Mammary epithelial cell (primary cell): ENCODE data around the gene SRR.

Experiments used
- EZH2 ChIP-seq: IDR thresholded peaks from 2 replicates; pipeline ENCODE4 v1.6.1; 2012; ENCODE audit warnings: low read length, inconsistent platforms, borderline replicate concordance
- TF ChIP-seq, protein P1 (sequence below), 2 donors: IDR thresholded peaks in 1 of 2; conservative IDR thresholded peaks in 1 of 2; 2 replicates each; pipeline ENCODE4 v1.5.1; 2011 to 2012; ENCODE audit warnings: inconsistent platforms in 2 of 2, low read length in 2 of 2, mild to moderate bottlenecking in 2 of 2, control low read depth in 1 of 2, low read depth in 1 of 2; ENCODE audit not compliant: insufficient read depth in 1 of 2; ENCODE audit errors: extremely low read depth in 1 of 2

DNA sequence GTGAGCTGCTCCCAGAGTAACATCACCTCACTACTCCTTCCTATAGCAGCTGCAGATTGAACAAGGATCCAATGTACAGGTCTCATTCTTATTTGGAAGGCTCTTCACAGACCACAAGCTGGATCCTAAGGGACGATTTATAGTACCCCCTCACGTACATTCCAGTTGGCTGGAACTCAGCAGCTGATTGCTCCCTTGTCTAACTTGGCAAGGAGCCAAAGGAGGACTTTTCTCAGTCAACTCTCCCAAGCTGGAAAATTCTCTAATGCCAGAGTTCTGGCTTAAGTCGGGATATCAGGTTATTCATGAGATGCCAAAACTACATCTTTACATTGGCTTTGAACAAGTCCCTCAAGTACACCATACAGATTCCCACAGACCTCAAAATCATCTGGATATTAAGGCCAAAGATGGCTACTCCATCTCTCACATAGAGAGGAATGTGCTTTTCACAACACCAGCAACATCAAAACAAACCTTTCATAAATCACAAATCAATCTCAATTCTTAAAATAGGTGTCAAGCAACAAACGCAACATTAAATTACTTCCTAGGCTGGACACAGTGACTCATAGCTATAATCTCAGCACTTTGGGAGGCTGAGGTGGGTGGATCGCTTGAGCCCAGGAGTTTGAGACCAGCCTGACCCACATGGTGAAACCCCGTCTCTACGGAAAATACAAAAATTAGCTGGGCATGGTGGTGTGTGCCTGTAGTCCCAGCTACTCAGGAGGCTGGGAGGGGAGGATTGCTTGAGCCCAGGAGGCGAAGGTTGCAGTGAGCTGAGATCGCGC lies 39.5 kb upstream of the SRR start:
- TF ChIP-seq, protein P1, sequence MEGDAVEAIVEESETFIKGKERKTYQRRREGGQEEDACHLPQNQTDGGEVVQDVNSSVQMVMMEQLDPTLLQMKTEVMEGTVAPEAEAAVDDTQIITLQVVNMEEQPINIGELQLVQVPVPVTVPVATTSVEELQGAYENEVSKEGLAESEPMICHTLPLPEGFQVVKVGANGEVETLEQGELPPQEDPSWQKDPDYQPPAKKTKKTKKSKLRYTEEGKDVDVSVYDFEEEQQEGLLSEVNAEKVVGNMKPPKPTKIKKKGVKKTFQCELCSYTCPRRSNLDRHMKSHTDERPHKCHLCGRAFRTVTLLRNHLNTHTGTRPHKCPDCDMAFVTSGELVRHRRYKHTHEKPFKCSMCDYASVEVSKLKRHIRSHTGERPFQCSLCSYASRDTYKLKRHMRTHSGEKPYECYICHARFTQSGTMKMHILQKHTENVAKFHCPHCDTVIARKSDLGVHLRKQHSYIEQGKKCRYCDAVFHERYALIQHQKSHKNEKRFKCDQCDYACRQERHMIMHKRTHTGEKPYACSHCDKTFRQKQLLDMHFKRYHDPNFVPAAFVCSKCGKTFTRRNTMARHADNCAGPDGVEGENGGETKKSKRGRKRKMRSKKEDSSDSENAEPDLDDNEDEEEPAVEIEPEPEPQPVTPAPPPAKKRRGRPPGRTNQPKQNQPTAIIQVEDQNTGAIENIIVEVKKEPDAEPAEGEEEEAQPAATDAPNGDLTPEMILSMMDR (conservative IDR thresholded peaks at IDR 0.05 in 1 of 2, IDR thresholded peaks at IDR 0.05 in 1 of 2; ENCODE audit: extremely low read depth in 1 of 2, insufficient read depth in 1 of 2, low read depth in 1 of 2, low read length in 2 of 2), result no peak
- TF ChIP-seq EZH2, result no peak
